ENCODE measurements around the gene KRT17.

KRT17 gene

DNA sequence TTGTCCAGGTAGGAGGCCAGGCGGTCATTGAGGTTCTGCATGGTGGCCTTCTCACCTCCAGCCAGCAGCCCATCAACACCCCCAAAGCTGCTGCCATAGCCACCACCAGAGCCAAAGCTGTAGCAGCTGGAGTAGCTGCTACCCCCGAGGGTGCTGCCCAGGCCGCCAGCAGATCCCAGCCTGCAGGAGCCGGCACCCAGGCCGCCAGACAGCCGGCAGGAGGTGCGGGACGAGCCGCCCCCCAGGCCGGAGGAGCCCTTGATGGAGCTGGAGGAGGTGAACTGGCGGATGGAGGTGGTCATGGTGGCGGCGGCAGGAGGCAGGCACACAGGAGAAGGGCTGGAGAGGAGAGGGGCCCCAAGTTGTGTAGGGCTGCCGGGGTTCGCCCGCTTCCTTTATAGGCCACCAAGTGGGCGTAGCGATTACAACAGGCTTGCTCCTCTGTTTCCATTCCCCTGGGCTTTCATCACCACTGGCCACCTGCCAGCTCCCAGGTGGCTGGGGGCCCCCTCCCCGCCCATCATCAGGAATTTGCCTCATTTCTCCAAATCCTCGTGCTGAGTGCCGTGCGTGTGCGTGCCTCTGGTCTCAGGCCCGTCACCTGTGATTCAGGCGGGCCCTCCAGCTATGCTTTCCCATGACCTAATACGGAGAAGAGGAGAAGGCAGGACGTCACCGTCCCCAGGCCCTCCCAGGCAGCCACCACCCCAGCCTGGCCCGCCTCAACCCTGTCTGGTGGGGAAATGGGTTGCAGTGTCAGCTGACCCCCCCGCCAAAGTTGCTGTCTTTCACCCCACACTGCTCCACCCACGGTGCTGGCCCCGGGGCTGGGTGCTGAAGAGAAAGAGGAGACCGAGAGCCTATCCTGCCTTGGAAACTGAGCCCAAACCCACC, at the start of gene KRT17:
KRT17 (minus strand) TSS at position 368 of the 894 bp plus-strand sequence; CDS start at position 302, 66 bp downstream.
- DNase-seq (ENCODE audit: low spot score) = no peak

DNA sequence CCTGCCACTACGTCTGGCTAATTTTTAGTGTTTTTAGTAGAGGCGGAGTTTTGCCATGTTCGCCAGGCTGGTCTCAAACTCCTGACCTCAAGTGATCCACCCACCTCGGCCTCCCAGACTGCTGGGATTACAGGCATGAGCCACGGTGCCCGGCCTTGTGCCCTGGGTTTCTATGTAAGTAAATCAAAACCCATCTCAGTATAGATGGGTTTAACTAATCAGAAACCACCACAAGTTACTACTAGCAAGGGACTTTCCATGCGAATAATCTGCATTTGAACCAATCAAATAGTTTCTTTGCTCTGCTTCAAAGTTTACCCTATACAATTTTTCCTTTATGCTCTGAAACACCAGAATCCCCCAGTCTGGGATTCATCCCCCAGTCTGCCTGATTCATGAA, 47.8 kb upstream of the KRT17 start:
- DNase-seq (ENCODE audit: low spot score) = no peak

DNA sequence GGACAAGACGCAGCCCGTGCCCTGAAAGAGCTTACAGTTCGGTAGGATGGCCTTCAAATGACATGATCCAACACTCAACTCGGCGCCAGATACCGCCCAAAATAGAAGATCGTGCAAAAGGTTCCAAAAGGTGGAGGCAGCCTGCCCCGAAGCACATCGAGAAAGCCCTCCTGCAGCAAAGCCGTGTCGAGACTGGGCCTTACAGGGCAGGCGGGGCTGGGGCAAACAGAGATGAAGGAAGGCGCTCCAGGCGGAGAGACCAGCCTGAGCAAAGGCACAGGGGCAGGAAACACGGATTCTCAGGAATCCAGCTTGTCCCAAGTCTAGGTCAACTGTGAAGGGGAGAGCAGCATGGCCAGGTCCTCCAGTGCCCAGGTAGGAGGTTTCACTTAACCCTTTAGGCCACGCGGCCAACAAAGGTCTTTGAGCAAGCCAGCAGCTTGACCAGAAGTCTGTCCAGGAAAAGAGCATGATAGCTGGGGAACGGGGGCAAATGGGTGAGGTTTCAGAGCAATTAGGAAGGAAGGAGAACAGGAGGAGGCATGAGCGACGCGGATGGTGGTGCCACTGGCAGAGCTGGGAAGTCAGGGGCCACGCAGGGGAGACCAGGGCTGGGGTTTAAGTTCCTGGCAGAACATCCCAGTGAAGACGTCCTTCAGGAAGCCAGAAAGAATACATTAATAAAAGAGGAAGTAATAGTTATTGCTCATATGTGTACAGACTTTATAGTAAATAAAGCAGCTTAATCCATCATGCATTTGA, 43.1 kb upstream of the KRT17 start:
- DNase-seq (ENCODE audit: low spot score) = no peak

DNA sequence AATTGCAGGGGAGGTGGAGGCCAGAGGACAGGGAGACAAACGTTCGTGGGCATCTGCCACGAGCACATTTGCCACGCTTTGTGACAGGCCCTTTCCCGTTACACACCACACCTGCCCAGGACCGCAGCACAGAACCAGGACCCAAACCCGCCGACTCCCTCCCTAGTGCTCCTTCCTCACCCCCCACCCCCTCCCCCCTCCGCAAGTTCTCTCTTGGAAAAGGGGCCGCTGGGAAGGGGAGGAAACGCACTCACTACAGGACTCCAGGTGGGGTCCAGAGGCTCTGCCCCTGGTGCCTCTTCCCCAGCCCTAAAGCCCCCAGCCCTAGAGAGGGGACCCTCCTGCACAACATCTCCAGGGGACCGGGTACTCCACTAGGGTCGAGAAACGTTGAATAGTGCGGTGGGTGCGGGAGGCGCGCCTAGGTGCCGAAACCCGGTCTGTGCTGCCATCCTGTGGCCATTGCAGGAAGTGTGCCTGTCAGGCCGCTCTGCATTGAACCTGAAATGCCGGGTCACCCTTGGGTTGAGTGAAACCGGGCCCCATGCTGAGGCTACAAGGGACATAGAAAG, 42.4 kb upstream of the KRT17 start:
- DNase-seq (ENCODE audit: low spot score) = peak; percentile 68

DNA sequence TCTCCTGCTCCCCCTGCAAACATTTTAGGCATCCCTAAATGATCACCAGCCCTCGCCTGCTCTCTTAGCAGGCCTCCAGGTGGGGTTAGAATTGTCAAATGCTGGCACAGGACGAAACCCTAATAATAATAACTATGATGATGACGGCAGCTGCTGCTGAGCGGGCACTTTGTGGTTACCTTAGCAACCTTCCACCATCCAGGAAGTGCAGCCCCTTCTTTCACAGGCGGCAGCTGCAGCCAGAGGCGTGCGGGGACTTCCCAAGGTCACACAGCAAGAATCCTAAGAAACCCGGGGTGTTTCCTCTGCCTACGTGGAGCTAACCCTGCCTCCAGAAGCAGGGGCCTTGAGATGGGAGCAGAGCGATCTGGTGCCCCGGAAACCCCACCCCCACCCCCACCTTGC, 41.9 kb upstream of the KRT17 start:
- no peak for DNase-seq (ENCODE audit: low spot score)

DNA sequence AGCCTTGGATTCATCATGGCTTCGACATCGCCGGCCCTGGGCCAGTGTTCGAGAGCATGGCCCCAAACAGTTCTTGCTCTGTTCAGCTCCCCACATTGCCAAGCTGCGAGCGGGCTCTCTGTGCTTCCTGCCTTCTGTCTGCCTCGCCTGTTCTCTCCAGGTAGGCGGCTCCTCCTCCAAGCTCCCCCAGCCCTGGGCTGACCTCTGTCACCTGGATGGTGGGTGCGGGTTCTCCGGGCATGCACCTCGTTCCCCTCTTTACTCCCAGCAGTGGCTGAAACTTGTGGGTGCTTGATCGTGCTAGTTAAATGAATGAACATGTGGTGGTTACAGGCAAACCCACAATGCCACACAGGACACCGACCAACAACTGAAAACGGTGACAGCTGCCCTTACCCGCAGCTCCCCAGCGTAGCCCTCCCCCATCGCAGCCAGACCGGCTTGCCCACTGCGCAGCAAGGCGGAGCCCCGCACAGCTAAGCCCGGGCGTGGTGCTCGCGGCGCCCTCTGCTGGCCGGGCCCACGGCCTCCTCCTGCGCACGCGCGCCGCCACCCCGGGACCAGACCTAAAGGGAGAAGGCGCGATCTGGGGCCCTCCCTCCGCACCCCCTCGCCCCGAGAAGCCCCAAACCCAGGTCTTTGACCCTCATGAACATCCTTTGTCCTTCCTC, 41.3 kb upstream of the KRT17 start:
- peak; percentile 81 for DNase-seq (ENCODE audit: low spot score)

DNA sequence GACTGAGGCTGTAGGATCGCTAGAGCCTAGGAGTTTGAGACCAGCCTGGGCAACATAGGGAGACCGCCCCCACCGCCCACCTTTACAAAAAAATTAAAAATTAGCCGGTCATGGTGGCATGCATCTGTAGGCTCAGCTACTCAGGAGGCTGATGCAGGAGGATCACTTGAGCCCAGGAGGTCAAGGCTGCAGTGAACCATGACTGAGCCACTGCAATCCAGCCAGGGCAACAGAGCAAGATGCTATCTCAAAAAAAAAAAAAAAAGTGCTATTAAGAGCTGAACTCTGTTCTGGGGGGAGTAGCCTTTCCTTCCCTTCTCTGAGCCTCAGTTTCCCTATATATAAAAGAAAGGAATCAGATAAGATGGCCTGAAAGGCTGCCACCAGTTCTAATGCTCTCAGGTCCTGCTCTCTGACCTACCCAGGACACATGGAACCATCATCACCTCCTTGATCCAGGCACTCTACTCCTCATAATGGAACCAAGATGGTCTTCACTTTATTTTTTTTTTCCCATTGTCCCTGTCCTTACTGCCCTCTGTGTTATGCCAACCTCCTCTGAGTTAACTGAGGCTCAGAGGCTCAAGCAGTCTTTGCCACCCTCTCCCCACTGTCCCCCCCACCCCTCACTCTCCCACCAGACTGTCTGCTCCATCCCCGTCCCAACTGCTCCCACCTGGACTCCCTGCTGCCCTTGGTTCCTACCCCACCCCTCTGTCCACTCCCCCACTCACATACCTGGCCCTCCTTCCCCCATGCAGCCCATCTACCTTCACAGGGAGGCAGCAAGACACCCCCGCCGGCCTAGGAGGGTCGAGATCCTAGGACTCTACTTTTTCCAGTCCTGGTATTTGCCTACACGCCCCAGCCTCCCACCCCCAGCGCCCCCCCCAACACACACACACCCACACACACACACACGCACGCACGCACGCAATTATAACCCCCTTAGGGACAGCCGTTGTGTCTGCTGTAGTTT, 40.5 kb upstream of the KRT17 start:
- DNase-seq (ENCODE audit: low spot score) = no peak

DNA sequence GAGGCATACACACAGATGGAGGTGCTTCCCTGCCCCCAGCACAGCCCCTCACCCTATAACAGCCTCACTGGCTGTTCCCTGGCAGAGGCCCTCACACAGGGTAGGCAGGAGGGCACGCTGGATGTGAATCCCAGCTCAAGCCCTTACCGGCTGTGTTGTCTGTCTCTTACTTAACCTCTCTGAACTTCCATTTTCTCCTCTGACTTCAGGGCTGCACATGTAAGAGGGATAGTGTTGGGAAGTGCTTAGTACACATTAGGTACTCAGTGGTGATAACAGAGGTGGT, 39.7 kb upstream of the KRT17 start:
- no peak for DNase-seq (ENCODE audit: low spot score)

DNA sequence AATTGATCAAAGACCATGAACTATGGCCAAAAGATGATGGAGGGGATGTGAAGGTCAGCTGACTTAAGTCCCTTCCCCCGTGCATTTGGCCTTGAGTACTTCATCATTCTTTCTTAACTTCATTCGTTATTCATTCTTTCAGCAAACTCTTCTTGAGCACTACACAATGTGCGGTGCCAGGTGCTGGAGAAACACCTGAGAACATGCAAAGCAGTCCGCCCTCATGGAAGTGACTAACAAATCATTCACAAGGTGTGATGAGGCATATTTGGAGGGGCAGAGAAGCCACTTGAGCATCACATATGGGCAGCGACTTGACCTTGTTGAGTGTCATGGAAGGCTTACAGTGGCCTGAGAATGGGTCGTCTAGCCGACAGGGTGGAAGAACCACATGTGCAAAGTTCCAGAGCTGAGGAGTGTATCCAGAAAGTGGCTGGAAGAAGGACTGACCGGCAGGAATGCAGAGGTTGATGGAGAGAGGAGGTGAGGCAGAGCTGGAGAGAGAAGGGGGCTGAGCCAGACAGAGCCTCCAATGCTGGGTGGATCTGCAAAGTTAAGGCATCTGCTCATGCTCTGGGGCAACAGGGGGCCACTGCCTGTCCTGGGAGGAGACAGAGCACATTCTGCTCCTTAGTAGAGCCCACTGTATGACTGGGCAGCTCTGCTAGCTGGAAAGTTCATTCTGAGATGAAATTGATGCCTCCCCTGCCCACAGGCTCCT, 39.2 kb upstream of the KRT17 start:
- no peak for DNase-seq (ENCODE audit: low spot score)

DNA sequence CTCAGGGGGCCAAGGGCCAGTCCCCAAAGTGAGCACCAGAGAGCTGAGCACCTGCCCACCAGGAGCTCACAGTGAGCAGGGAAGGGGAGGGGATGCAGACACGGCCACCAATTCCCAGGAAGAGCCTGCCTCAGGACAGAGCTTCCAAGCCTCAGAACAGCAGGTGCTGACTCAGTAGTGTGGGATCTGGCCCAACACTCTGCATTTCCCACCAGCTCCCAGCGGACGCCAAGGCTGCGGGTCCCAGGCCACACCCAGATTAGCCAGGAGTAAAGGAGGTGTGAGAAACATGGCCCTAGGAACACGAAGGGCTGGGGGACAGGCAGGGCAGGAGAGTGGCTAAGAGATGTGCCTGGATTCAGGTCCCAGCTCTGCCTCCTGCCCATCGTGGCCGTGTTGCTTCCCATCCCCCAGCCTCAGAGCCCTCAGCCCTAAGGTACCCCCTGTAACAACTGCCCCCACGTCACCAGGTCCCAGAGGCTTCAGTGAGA, 35.9 kb upstream of the KRT17 start:
- DNase-seq (ENCODE audit: low spot score) = no peak

DNA sequence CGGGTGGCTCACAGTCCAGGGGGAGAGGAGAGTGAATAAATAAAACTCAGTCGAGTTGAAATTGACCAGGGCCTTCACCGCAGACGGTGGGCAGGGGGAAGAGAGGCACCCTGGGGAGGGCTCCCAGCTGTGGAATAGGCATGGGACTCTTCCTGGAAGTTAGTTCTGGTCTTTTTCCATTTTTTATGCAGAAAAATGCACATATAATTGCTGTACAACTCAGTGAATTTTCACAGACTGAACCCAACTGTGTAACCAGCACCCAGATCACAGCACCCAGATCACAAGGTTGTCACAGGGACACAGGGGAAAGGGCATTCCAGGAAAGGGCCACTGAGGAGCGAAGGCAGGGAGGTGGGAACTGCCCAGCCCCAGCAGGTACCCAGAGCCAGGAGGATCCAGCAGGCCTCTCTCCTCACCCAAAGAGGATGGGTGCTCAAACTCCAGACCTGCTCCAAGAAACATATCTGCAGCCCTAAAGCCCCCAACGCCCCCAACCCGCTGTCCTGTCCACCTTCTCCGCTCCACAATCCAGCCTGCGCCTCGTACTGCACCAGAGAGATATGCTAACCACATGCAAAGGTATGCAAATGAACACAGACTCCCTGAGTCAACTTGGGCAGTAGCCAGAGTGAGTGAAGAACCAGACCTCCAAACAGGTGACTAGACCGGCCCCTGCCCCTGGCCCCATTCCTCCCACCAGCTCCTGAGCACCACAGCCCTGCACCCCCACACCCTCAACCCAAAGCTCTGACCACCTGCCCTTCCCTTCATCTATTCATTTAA, 35.2 kb upstream of the KRT17 start:
- no peak for DNase-seq (ENCODE audit: low spot score)

DNA sequence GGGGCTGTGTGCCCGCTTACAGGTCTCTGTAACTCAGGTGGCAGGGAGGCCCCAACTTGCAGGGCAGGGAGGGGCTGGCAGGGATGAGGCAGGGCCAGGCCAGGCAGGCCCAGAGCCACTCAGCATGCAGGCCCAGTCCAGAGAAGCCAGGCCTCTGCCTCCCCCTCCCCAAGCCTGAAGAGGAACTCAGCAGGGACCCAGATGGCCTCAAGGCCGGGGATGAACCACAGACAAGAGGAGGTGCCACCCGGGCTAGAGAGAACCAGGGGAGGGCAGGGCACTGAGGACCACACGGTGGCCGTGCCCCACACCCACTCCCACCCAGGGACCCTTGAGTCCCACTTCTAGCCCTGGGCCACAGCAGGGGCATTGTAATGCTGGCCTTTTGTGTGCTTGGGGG, 34.5 kb upstream of the KRT17 start:
- DNase-seq (ENCODE audit: low spot score) = no peak

DNA sequence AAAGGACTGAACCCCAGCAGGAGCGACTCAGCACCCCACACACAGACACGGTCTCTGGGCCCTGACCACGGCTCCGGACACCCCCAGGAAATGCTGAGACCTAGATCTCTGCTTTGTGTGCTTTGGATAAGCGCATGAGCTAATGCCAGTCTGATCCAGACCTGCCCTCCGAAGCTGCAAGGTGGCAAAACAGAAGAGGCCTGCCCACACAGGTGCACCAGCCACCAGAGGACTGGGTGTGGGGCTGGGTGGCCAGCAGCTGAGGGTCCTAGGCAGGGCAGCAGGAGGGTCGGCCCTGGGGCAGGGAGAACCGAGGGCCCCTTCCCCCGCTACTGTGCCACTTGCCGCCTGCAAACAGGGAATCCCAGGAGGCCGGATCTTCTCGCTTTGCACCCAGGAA, 33.6 kb upstream of the KRT17 start:
- no peak for DNase-seq (ENCODE audit: low spot score)

DNA sequence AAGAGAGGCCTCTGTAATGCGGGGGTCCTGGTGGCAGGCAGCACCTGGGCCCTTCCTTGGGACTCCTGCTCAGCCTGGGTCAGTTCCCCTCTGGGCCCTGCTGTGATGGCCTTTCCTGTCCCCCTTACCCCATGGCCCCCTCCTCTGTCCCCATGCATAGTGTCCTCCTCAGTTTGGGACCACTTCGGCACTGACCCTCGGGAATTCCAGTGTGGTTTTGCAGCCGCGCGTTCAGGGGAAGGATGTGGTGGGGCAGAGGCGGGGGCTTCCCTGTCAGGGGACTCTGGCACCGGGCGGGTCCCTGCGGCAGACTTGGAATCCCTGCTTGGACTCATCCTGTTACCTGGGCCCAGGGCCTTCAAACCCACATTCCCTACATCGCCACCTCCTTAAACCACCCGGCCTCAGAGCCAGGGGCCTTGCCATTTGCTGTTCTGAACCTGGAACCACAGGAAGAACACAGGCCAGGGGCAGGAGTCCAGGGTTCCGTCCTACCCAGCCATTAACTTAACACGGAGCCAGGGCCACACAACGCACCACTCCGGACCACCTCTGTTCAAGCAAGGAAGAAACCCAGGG, 32.9 kb upstream of the KRT17 start:
- DNase-seq (ENCODE audit: low spot score) = no peak

DNA sequence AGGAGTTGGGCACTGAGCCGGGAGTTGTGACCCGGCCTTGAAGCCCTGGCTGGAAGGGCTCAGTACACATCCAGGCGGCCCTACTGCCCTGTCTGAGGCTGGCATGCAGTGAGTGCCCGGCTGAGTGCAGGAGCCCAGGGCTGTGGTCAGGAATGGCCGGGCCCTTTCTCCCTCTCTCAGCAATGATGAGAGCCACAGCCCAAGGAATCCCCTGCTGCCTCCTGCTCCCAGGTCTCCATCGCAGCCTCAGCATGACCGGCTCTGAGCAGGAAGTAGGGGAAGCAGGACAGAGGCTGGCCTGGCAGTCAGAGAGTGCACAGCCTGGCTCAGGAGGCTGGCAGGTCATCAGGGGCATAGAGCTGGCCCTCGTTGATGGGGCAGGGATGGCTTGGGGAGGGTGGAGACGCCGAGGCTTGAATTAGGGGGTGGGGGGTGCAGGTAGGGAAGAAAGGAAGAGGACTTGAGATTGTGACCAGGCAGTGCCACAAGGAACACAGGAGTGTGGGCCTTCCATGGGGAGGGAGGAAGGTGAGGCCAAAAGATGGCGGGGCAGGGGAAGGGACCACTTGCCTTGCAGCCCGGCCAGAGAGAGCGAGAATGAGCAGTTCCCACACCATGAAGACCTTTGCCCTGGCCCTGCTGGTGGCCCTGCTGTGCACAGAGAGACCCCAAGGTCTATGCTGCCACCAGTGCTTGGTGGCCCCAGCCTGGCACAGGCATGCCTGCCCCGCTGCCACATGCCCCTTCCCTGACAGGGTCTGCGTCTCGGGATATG, 32.1 kb upstream of the KRT17 start:
- no peak for DNase-seq (ENCODE audit: low spot score)

DNA sequence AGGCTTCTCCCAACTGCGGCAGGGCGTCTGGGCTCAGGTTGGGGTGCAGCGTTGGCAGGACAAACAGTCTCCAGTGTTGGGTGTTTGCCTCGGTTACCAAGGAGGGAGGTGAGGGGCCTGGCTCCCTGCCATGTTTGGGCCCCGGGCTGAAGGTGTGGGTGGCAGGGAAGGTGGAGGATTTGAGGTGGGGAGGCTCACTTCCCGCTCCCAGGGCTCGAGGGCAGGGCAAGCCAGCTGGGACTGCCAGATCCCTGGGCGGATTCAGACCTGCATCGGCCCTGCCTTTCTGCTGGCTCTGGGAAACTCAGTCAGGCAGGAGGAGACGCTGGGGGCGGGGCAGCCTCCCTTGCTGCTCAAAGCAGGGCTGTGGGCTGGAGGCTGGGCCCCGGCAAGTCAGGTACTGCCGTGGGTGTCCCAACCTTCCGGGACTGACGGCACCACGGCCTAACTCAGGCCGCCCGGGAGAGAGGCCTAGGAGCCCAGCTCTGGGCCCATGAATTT, 31.3 kb upstream of the KRT17 start:
- no peak for DNase-seq (ENCODE audit: low spot score)

DNA sequence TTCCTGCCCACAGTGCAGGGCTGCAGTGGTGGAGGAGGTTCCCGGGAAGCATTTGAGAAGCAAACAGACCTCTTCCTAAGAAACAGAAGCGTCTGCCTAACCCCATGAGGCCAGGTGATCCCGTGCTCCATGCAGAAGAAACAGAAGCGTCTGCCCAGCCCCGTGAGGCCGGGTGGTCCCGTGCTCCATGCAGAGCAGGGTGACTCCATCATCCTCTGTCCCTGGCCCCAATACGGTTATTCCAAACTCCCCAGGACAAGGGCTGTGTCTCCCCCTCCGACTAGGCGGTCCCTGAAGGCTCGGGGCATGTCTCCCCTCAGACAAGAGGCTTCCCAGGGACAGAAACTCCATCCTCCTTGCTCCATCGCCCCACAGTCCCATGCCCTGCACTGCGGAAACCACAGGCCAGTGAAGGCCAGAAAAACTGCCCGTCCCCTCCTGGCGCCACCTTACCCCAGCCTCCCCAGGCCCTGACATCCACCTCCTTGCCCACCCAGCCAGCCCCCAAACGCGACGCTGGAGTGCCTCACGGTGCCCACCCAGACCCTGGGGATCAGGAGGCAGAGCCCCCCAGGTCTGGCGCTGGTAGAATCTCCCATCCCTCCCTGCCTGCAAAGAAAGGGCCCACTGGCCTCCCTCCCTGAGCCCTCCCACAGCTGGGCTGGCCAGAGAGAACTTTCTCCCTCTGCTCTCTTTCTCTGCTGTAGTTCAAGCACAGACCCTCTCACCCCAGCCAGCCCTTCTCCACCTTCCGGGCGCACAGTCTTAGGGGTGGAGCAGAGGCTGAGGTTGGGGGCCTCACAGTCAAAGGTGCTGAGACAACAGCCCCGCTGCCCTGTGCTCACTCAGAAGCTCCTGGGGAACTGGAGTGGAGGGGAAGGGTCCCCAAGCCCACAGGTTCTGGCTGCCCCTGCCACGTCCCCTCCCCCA, 30.6 kb upstream of the KRT17 start:
- DNase-seq (ENCODE audit: low spot score) = no peak
